ENCODE results near the gene C19orf25.

DNA sequence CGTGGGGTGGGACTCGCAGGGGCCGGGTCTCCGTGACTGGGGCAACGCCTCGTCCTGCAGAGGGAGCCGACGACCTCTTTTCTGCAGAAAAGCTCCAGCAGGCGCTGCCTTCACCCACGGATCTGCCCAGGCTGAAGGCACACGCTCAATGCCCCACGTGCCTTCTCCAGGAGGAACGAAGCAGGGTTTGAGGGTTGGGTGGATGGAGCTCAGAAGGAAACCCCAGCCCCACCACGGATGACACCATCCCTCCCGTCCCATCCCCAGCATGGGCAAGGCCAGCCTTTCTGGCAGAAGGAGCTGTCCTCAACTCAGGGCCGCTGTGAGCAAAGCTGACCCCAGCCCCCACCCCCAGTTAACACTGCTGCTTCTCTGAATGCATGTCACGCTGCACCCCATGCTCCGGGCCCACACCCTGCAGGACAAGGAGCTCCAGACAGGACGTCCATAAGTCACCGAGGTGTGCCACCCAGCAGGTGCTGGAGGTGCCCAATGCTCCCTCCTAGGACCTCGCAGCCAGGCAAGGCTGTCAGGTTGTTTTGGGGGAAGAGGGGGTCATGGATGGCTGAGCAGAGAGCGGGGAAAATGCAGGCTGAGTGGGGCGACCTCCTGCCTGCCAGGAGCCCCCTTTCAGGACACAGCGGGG is 7.4 kb downstream of the C19orf25 start:
- TF ChIP-seq CTCF (IDR thresholded peaks at IDR 0.05): peak in 1 of 4 donors; percentile 7
- no peak for TF ChIP-seq POLR2A (IDR thresholded peaks at IDR 0.05)

Data from right lobe of liver (tissue), 4 donors.